ENCODE measurements around the gene CELA2B. TPM values are rescaled to one million over a fixed set of nuclear protein-coding genes. Genes with fewer than 3 reads are reported as not detected.

The CELA2B gene
- total and polyA plus RNA-seq, 9 of the 15 experiments (the other 6 are each of a cell fraction or from before 2014, with no cell fraction given) = 0.25 to 2.1 (median 0.38) TPM; not detected in 5

DNA sequence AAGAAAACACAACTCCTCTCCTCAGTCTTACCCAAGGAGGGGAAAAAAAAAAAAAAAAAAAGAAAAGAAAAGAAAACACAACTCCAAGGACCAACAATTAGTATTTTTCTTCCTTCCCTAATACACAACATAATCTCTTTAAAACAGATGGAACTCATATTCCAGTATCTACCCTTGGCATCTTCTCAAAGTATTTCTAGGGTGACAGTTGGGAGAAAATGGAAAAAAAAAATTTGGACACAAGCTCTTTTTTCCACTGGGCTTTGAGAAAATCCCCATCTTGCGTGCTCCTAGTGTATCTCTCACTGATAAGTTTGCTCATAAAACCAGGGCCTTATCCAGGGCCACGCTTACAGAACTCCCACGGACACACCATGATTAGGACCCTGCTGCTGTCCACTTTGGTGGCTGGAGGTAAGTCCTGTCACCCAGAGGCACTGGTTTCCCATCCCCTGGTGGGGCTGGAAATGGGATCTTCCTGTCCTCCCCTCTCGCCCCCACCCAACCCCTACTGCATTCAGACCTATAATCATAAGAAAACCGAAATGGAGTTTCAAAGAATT is at the start of gene CELA2B (continued):
- no peak for TF ChIP-seq SETDB1 (IDR thresholded peaks at IDR 0.05; ENCODE audit: low read length)
- TF ChIP-seq CCNT2 (IDR thresholded peaks at IDR 0.05; ENCODE audit: borderline replicate concordance, extremely low read depth, insufficient read length, low read depth, low read length) = no peak
- TF ChIP-seq LARP7 (IDR thresholded peaks at IDR 0.05) = no peak
- no peak for TF ChIP-seq ZNF57 (CRISPR knock-in tag; IDR thresholded peaks at IDR 0.05)
- no peak for TF ChIP-seq HMG20B (CRISPR knock-in tag; IDR thresholded peaks at IDR 0.05)
- TF ChIP-seq STAT5A (IDR thresholded peaks at IDR 0.05; ENCODE audit: borderline replicate concordance, low read length) = no peak
- no peak for TF ChIP-seq MCM2 (IDR thresholded peaks at IDR 0.05; ENCODE audit: low read depth)
- TF ChIP-seq FOXK1 (CRISPR knock-in tag; IDR thresholded peaks at IDR 0.05; ENCODE audit: borderline replicate concordance) = no peak
- no peak for TF ChIP-seq ZNF408 (CRISPR knock-in tag; IDR thresholded peaks at IDR 0.05; ENCODE audit: low read depth)
- TF ChIP-seq TCF3 (CRISPR knock-in tag; IDR thresholded peaks at IDR 0.05) = peak; percentile 52
- TF ChIP-seq MTA2 (IDR thresholded peaks at IDR 0.05; ENCODE audit: low read depth) = peak; percentile 60
- peak; percentile 59 for TF ChIP-seq TAL1 (IDR thresholded peaks at IDR 0.05)
- no peak for TF ChIP-seq ESRRA (IDR thresholded peaks at IDR 0.05; ENCODE audit: borderline replicate concordance, low read depth)
- TF ChIP-seq, protein P1, sequence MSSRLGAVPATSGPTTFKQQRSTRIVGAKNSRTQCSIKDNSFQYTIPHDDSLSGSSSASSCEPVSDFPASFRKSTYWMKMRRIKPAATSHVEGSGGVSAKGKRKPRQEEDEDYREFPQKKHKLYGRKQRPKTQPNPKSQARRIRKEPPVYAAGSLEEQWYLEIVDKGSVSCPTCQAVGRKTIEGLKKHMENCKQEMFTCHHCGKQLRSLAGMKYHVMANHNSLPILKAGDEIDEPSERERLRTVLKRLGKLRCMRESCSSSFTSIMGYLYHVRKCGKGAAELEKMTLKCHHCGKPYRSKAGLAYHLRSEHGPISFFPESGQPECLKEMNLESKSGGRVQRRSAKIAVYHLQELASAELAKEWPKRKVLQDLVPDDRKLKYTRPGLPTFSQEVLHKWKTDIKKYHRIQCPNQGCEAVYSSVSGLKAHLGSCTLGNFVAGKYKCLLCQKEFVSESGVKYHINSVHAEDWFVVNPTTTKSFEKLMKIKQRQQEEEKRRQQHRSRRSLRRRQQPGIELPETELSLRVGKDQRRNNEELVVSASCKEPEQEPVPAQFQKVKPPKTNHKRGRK (tag; IDR thresholded peaks at IDR 0.05) = peak; percentile 48; the same call in 1 of the 2 replicates
- TF ChIP-seq KHSRP (IDR thresholded peaks at IDR 0.05) = 0 out of 2 replicates have a peak, but pooled peaks have one; percentile 19
- TF ChIP-seq ZBTB1 (CRISPR knock-in tag; IDR thresholded peaks at IDR 0.05; ENCODE audit: borderline replicate concordance, low read depth) = no peak
- TF ChIP-seq, protein P2, sequence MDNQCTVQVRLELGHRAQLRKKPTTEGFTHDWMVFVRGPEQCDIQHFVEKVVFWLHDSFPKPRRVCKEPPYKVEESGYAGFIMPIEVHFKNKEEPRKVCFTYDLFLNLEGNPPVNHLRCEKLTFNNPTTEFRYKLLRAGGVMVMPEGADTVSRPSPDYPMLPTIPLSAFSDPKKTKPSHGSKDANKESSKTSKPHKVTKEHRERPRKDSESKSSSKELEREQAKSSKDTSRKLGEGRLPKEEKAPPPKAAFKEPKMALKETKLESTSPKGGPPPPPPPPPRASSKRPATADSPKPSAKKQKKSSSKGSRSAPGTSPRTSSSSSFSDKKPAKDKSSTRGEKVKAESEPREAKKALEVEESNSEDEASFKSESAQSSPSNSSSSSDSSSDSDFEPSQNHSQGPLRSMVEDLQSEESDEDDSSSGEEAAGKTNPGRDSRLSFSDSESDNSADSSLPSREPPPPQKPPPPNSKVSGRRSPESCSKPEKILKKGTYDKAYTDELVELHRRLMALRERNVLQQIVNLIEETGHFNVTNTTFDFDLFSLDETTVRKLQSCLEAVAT (IDR thresholded peaks at IDR 0.05) = no peak
- TF ChIP-seq ZNF274 (IDR thresholded peaks at IDR 0.05; ENCODE audit: borderline replicate concordance, low read depth, low read length) = no peak
- TF ChIP-seq HDAC8 (tag; IDR thresholded peaks at IDR 0.05) = no peak
- no peak for TF ChIP-seq BDP1 (IDR thresholded peaks at IDR 0.05; ENCODE audit: insufficient read depth, insufficient read length)
- TF ChIP-seq, protein P3, sequence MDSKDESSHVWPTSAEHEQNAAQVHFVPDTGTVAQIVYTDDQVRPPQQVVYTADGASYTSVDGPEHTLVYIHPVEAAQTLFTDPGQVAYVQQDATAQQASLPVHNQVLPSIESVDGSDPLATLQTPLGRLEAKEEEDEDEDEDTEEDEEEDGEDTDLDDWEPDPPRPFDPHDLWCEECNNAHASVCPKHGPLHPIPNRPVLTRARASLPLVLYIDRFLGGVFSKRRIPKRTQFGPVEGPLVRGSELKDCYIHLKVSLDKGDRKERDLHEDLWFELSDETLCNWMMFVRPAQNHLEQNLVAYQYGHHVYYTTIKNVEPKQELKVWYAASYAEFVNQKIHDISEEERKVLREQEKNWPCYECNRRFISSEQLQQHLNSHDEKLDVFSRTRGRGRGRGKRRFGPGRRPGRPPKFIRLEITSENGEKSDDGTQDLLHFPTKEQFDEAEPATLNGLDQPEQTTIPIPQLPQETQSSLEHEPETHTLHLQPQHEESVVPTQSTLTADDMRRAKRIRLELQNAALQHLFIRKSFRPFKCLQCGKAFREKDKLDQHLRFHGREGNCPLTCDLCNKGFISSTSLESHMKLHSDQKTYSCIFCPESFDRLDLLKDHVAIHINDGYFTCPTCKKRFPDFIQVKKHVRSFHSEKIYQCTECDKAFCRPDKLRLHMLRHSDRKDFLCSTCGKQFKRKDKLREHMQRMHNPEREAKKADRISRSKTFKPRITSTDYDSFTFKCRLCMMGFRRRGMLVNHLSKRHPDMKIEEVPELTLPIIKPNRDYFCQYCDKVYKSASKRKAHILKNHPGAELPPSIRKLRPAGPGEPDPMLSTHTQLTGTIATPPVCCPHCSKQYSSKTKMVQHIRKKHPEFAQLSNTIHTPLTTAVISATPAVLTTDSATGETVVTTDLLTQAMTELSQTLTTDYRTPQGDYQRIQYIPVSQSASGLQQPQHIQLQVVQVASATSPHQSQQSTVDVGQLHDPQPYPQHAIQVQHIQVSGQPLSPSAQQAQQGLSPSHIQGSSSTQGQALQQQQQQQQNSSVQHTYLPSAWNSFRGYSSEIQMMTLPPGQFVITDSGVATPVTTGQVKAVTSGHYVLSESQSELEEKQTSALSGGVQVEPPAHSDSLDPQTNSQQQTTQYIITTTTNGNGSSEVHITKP (IDR thresholded peaks at IDR 0.05; ENCODE audit: partially characterized antibody) = peak; percentile 20
- peak; percentile 75 for TF ChIP-seq ARID1B (IDR thresholded peaks at IDR 0.05)
- TF ChIP-seq ZNF175 (CRISPR knock-in tag; IDR thresholded peaks at IDR 0.05; ENCODE audit: low read depth) = no peak
- TF ChIP-seq MEIS2 (IDR thresholded peaks at IDR 0.05; ENCODE audit: partially characterized antibody) = no peak
